RWPE2 (cell line): ENCODE data around the gene KCTD5.
"Not testable (repeated sequence)": the region's sequence is repeated elsewhere in the genome, so short reads cannot be mapped to it uniquely, and the experiment has no call there.

ENCODE experiments used
- ATAC-seq: fragments of 200-7000 bp; cut with Tn5 transposase; 3 replicates; pipeline ENCODE4 v1.9.1; 2021; ENCODE audit warnings: low read depth
- DNase-seq: peaks from one replicate; pipeline ENCODE4 v3.0.0-alpha.2; 2020; ENCODE audit warnings: low spot score
- H3K27ac ChIP-seq: fragments of 450-650 bp; 2 replicates; pipeline ENCODE4 v1.5.1; 2017; ENCODE audit warnings: mild to moderate bottlenecking; ENCODE audit not compliant: poor library complexity, severe bottlenecking
- H3K27me3 ChIP-seq: fragments of 250-450 bp; sonication (Bioruptor Pico); 2 replicates; pipeline ENCODE4 v1.5.1; 2021; ENCODE audit warnings: mild to moderate bottlenecking, moderate library complexity; ENCODE audit not compliant: insufficient read depth, poor library complexity, severe bottlenecking
- H3K36me3 ChIP-seq: fragments of 250-450 bp; sonication (Bioruptor Pico); 2 replicates; pipeline ENCODE4 v1.5.1; 2020; ENCODE audit warnings: low read depth, mild to moderate bottlenecking, moderate library complexity
- H3K4me1 ChIP-seq: fragments of 250-450 bp; sonication (Bioruptor Pico); 2 replicates; pipeline ENCODE4 v1.5.1; 2021; ENCODE audit warnings: mild to moderate bottlenecking, moderate library complexity; ENCODE audit not compliant: insufficient read depth, poor library complexity, severe bottlenecking
- H3K4me3 ChIP-seq: fragments of 250-450 bp; sonication (Bioruptor Pico); 2 replicates; pipeline ENCODE4 v1.5.1; 2021; ENCODE audit warnings: mild to moderate bottlenecking, moderate library complexity; ENCODE audit not compliant: severe bottlenecking
- H3K9me3 ChIP-seq: fragments of 250-450 bp; sonication (Bioruptor Pico); 2 replicates; pipeline ENCODE4 v1.5.1; 2021; ENCODE audit warnings: mild to moderate bottlenecking, moderate library complexity; ENCODE audit not compliant: severe bottlenecking
- TF ChIP-seq, protein P1 (sequence below): fragments of 450-650 bp; IDR thresholded peaks from one replicate; pipeline ENCODE4 v1.5.1; 2017; ENCODE audit warnings: mild to moderate bottlenecking, moderate library complexity; ENCODE audit not compliant: poor library complexity, severe bottlenecking

KCTD5 gene

DNA sequence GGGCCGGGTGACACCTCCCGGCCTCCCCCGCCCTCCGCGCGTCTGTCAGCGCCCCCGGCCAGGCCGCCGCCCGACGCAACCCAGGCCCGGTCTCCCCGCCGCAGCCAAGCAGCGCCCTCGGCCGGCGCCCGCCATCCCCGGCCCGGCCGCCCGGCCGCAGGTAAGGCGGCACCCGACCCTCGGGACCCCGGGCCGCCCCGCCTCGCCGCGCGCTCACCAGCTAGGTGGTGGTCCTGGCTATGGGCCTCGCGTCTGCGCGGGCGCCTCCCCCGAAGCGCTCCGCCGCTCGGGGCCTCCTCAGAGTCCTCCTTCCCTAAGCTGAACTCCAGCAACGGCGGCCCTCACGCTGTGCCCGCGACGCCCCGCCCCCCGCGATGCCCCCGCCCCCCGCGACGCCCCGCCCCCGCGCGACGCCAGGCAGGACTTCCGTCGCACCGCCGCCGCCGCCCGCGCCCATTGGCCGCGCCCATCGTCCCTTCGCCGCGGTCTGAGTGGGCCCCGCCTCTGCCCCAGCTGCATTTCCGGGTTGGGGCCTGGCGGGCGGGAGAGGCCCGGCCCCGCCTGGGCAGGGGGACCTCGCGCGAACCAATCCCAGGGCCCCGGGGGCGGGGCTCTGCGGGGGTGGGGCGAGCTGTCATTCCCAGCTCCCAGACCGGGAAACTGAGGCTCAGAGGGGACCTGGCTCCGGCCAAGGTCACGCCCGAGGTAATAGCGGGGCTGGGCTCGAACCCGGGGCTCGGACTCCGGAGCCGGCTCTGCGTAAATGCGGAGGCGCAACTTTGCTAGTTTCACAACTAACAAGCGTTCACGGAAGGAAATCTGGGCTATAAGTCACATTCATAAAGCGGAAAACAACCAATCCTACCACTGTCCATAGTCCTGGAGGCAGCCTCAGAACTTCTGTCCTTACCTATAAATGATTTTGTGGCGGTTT lies 9.0 kb upstream of the KCTD5 start:
- H3K36me3 ChIP-seq, result peaks cover 4% of the 10 kb centered on the region; the same call in 1 of the 2 replicates
- no peaks in the 10 kb centered on the region for H3K9me3 ChIP-seq
- TF ChIP-seq, protein P1, sequence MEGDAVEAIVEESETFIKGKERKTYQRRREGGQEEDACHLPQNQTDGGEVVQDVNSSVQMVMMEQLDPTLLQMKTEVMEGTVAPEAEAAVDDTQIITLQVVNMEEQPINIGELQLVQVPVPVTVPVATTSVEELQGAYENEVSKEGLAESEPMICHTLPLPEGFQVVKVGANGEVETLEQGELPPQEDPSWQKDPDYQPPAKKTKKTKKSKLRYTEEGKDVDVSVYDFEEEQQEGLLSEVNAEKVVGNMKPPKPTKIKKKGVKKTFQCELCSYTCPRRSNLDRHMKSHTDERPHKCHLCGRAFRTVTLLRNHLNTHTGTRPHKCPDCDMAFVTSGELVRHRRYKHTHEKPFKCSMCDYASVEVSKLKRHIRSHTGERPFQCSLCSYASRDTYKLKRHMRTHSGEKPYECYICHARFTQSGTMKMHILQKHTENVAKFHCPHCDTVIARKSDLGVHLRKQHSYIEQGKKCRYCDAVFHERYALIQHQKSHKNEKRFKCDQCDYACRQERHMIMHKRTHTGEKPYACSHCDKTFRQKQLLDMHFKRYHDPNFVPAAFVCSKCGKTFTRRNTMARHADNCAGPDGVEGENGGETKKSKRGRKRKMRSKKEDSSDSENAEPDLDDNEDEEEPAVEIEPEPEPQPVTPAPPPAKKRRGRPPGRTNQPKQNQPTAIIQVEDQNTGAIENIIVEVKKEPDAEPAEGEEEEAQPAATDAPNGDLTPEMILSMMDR, result no peak
- peaks cover 4% of the 10 kb centered on the region for H3K4me1 ChIP-seq
- peak overlapping the region; percentile 28 for H3K27ac ChIP-seq
- DNase-seq (peak; percentile 94), ATAC-seq (peak; percentile 95)
- H3K4me3 ChIP-seq, result peak overlapping the region; percentile 99
- H3K27me3 ChIP-seq, result no peaks in the 10 kb centered on the region

GRCh38 chr16:2675021-2675420 lies 7.3 kb upstream of the KCTD5 start:
- DNase-seq (no peak), ATAC-seq (no peak)
- Histone ChIP-seq H3K9me3 (no peaks in the 10 kb centered on the region), H3K4me3 (no peak overlapping the region), H3K36me3 (no peaks in the 10 kb centered on the region), H3K27me3 (no peaks in the 10 kb centered on the region), H3K27ac (no peak overlapping the region), H3K4me1 (peaks cover 4% of the 10 kb centered on the region)
- TF ChIP-seq, protein P1, result no peak

- DNase-seq (no peak), ATAC-seq (no peak)
- no peaks in the 10 kb centered on the region for H3K9me3 ChIP-seq
- H3K36me3 ChIP-seq, result no peaks in the 10 kb centered on the region
- no peak overlapping the region for H3K4me3 ChIP-seq
- H3K27ac ChIP-seq, result no peak overlapping the region
- TF ChIP-seq, protein P1, result no peak
- H3K4me1 ChIP-seq, result peaks cover 4% of the 10 kb centered on the region
- H3K27me3 ChIP-seq, result no peaks in the 10 kb centered on the region
Measured at GRCh38 chr16:2675714-2676113, 6.6 kb upstream of the KCTD5 start.

DNA sequence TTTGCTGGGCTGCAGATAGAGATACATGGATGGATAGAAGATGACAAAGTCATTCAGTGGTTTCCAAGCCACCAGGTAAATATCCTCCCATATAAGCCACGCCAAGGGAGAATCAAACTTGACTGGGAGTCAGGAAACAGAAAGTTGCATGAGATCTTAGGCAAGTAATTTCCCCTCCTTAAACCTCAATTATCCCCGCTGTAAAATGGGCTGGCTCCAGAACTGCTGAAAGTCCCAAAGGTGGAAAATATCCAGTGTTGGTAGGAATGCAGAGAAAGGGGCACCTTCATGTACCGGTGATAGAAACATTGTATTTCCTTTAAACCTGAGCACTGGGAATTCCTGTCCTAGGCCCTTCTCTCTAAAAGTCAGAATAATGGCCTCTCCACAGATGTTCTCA lies 5.4 kb upstream of the KCTD5 start:
- ATAC-seq, H3K36me3 ChIP-seq, H3K27me3 ChIP-seq, H3K27ac ChIP-seq, DNase-seq, H3K4me3 ChIP-seq, H3K9me3 ChIP-seq: not testable (repeated sequence)
- peaks cover 10% of the 10 kb centered on the region for H3K4me1 ChIP-seq

DNA sequence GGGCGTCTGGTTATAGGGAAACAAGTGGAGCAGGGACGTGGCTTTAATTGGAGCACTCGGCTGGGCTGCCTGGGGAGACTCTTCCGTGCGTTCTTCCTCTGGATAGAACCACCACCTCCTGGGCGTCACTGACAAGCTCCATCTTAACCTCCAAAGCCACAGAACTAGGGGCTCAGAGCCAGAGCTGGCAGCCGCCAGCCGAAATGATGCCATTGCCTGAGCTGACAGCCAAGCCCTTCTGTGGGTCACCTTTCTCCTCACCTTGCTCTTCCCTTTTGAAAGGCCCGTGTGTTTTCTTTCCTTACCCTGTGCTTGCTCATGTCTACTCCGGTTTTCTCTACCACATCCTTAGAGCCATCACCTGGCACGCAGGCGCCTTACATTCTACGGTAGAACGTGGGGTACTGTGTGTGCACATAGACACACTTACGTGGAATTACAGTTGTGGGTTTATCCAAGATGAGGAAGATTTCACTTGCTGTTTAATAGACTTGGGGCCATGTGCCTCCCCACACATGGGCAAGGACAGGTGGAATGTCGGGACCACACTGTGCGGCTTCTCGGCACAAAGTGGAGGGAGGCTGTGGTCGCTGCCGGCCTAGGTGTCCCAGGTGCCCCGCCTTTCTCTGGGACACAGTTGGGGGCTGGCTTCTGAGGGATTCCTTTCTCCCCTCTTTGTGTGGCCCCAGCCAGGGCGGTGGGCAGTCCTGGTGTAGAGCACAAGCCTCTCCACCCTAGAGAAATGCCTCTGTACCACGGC lies 3.9 kb upstream of the KCTD5 start:
- not testable (repeated sequence) for H3K27me3 ChIP-seq, H3K9me3 ChIP-seq, H3K4me1 ChIP-seq, H3K4me3 ChIP-seq, ATAC-seq, DNase-seq, H3K36me3 ChIP-seq, H3K27ac ChIP-seq

GRCh38 chr16:2679902-2680301 lies 2.4 kb upstream of the KCTD5 start:
- DNase-seq, ATAC-seq, H3K36me3 ChIP-seq, H3K4me1 ChIP-seq, H3K4me3 ChIP-seq, H3K27ac ChIP-seq, H3K9me3 ChIP-seq, H3K27me3 ChIP-seq: not testable (repeated sequence)

GRCh38 chr16:2680360-2680759 lies 2.0 kb upstream of the KCTD5 start:
- not testable (repeated sequence) for ATAC-seq, H3K4me3 ChIP-seq, DNase-seq, H3K9me3 ChIP-seq, H3K4me1 ChIP-seq, H3K27me3 ChIP-seq, H3K36me3 ChIP-seq
- peak overlapping the region; percentile 60 for H3K27ac ChIP-seq

- DNase-seq, H3K9me3 ChIP-seq, H3K4me1 ChIP-seq, H3K36me3 ChIP-seq, H3K27me3 ChIP-seq, ATAC-seq: not testable (repeated sequence)
- H3K27ac ChIP-seq, result peak overlapping the region; percentile 60
- H3K4me3 ChIP-seq, result peak overlapping the region; percentile 88
Measured at GRCh38 chr16:2683041-2683440, 718 bp downstream of the KCTD5 start.
